HTERT RPE-1 (cell line): Measurements from ENCODE around the gene FAM219B.
"Not testable (repeated sequence)": the region's sequence is repeated elsewhere in the genome, so short reads cannot be mapped to it uniquely, and the experiment has no call there.

Source experiments
- in situ Hi-C: fragments of 300-500 bp; cut with MboI; formaldehyde crosslinking; loops from 4 replicates; pipeline ENCODE4 v1.14.3; 2020; ENCODE audit warnings: low sequenced_read_pairs

Gene FAM219B

GRCh38 chr15:74904190-74904805 is 2.4 kb downstream of the FAM219B start:
- in situ Hi-C loops: no loop called here

GRCh38 chr15:74903676-74904075 is 3.0 kb downstream of the FAM219B start:
- in situ Hi-C loops: no loop called here

DNA sequence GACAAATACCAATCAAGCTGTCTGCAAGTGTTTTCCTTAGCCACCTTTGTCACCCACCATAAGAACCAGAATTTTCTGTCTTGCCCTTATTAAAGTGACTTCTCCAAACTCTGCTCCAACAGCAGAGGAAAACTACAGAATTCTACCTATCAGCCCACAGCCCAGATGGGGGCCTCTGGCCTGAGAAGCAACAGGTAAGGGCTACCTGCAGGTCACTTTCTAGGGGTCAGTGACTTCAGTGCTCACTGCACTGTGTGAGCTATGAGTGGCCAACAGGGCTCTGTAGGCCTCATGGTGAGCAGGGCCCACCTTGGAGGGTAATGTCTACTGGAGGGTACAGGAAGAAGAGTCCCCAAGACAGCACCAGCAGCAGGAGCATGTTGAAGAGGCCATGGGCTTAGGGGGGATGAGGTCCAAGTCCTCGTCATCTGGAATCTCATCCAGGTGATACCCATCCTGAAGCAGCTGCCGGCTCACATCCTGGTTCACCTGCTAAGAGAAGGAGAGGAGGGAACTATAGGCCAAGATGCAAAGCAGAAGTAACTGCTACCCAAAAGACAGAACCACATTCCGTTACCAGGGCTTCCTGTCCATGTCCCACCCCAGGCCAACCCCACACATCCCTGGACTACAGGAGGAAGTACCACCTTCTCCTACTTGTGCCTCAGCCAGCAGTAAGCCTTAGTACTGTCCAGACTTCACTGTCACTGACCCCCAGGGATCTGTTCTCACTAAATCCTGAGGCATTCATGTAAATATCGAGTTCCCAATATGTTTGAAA is 4.2 kb downstream of the FAM219B start:
- in situ Hi-C loops: no loop called here

GRCh38 chr15:74901612-74902063 is 5.0 kb downstream of the FAM219B start:
- in situ Hi-C loops: no loop called here

DNA sequence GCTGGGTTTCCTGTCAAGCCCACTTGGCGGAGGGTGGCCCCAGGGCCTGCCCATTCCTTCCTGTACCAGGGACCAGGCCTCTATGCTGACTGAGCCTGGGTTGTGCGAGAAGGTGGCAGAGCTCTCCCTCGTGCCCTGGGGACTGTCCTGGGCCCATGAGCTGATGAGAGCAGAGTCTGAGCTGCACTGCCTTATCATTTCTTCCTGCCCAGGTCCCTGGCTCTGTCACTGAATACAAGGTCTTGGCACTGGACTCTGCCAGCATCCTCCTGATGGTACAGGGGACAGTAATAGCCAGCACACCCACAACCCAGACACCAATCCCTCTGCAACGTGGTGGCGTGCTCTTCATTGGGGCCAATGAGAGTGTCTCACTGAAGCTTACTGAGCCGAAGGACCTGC is 9.3 kb downstream of the FAM219B start:
- in situ Hi-C loops: no loop called here

GRCh38 chr15:74896316-74896715 is 10.3 kb downstream of the FAM219B start:
- in situ Hi-C loops: no loop called here

GRCh38 chr15:74895830-74896229 is 10.8 kb downstream of the FAM219B start:
- in situ Hi-C loops: no loop called here

GRCh38 chr15:74894383-74894782 is 12.3 kb downstream of the FAM219B start:
- in situ Hi-C loops: not testable (repeated sequence)

GRCh38 chr15:74893627-74894026 is 13.0 kb downstream of the FAM219B start:
- in situ Hi-C loops: no loop called here

GRCh38 chr15:74892931-74893330 is 13.7 kb downstream of the FAM219B start:
- in situ Hi-C loops: no loop called here

GRCh38 chr15:74892313-74892712 is 14.3 kb downstream of the FAM219B start:
- in situ Hi-C loops: no loop called here

DNA sequence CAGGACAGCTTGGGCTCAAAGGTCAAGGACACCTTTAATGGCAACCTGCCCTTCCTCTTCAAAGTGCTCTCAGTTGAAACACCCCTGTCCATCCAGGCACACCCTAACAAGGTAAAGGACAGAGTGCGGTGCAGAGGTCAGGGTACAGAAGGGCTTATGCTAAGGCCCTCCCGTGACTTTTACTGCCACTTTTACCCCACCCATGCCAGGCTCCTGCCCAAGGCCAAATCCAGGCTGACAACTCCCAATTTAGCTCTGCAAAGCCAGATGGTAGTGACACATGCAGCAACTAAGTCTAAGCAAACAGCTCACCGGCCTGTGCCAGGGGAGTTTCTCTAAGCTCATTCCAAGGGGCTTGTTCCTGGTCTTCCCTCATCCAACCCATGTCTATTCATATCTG is 15.2 kb downstream of the FAM219B start:
- in situ Hi-C loops: no loop called here

- in situ Hi-C loops: no loop called here
These were observed 16.0 kb downstream of the FAM219B start for GRCh38 chr15:74890665-74890960.

DNA sequence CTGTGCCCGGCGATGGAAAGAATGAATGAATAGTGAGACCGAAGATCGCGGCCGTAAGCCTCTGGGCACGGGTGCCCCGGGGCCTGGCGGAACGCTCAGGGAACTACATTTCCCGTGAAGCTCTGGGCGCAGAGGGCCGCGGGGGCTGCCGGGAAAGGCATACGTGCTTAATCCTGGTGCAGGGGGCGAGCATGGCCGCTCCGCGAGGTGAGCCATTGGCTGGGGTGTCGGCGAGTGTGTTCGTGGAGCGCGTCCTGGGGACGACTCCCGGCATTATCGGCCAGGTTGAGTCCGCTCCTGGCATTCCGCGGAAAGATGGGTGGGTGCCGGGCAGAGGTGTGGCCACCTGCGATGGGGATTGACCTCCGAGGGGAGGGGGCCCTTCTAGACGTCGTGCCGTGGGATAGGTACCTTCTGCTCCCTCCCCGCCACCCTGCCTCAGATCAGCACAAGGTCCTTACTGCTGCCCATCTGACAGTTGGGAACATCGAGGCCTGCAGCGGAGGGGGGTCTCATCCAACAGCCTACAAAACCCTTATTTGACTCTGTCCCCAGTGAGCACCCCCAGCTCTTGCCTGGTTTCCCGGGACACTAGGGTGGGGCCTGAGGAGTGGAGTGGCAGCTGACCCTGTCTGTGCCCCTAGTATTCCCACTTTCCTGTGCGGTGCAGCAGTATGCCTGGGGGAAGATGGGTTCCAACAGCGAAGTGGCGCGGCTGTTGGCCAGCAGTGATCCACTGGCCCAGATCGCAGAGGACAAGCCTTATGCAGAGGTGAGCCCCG is 16.6 kb downstream of the FAM219B start, which contains the start of gene MPI:
Gene MPI (plus strand): TSS at position 160 of the 782 bp plus-strand sequence. CDS start 32 bp downstream, at position 192.
- in situ Hi-C loops: no loop called here

DNA sequence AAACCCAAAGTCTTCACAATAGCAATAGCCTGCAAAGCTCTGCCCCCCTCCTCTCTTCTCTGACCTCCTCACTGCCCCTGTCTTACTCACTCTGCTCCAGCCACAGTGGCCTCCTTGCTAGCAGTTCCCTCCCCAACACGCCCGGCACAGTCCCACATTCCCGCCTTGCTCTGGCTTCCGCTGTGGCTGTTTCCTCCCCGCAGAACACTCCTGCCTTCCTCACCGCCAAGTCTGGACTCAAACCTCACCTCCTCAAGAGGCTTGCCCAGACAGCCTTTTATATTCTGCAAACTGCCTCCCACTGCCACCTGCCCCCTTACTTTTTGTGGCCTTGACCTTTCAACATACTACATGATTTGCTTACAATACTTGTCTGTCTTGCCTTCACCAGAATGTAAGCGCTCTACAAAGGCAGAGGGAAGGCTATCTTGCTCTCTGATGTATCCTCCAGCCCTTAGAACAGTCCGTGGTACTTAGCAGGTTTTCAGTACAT is 17.2 kb downstream of the FAM219B start:
- in situ Hi-C loops: no loop called here

DNA sequence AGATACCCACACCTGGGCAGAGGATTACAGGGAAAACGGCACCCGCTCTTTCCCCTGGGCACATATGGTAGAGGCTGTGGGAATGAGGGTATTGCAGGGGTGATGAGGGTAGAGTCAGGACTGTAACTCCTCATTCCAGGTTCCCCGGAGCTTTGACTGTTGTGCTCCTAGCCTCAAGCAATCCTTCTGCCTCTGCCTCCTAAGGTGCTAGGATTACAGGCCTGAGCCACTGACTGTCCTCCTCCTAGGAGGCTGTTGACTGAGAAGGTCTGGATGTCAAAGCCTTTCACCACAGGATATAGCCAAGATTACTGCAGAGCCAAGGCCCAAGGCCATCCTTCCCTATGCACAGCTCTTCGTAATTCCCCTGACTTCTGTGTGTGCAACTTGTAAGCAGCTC is 17.9 kb downstream of the FAM219B start:
- in situ Hi-C loops: no loop called here

- in situ Hi-C loops: not testable (repeated sequence)
These were observed 19.0 kb downstream of the FAM219B start for GRCh38 chr15:74887537-74888193.

DNA sequence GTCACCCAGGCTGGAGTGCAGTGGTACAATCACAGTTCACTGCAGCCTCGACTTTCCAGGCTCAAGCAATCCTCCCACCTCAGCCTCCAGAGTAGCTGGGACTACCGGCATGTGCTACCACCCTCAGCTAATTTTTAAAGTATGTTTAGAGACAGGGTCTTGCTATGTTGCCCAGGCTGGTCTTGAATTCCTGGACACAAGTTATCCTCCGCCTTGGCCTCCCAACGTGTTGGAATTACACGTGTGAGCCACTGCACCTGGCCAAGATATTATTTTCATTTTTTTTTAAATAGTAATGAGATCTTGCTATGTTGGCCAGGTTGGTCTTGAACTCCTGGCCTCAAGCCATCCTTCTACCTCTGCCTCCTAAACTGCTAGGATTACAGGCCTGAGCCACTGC is 21.2 kb downstream of the FAM219B start:
- in situ Hi-C loops: no loop called here

GRCh38 chr15:74884428-74885223 is 22.0 kb downstream of the FAM219B start:
- in situ Hi-C loops: no loop called here

DNA sequence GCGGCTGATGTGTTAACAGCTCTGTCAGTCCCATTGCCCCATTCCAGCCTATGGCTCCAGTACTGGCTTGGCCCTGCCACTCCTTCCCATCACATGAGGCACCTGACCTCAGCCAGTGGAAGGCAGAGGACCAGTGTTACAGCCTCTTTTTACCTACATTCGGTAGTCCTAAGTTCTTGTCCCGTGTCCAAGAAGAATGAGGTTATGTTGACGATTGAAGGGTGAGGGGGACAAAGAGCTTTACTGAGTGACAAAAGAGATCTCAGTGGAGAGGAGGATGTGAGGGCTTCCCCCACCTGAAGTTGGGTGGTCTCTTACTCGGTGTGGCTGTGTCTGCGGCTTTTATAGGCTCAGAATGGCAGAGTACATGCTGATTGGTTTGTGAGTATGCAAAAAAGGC is 24.1 kb downstream of the FAM219B start:
- in situ Hi-C loops: no loop called here
